NK-92 (cell line): Measurements from ENCODE around the gene C7orf25.

ENCODE experiments used
- DNase-seq: peaks from one replicate; lab custom pipeline; 2025; ENCODE audit not compliant: unreplicated experiment; lab: John Stamatoyannopoulos, UW

The C7orf25 gene

DNA sequence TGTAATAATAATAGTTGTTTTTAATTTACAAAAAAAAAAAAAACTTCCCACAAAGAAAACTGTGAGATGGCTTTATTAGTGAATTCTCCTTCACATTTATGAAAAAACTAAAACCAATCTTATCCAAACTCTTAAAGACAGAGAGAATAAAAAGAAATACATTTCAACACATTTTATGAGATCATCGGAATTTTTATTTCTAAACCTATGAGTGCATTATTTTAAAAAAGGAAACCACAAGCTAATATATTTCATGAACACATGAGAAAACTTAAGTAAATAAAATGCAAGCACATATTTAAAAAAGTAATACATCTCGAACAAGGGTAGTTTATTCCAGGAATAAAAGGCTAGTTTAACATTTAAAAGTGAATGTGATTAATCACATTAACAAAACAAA, 31.5 kb downstream of the C7orf25 start:
- no peak for DNase-seq

DNA sequence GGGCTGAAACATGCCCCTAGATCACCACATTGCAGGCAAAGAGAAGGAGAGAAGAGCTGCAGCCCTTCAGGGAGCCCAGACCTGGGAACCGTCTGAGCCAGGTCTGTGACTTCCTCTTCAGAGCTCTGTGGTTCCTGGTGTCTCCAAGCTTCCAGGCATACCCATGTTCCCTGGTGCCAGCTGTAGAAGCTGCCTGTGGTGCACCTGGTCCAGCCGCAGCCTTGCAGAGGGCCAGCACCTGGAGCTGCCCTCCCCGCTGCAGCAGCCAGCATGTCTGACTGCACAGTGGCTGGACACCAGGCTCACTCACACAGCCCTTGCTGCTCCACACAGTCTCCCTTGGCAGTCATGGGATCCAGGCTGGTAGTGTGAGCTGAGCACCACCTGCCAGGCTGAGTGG, 33.6 kb downstream of the C7orf25 start:
- DNase-seq = no peak

DNA sequence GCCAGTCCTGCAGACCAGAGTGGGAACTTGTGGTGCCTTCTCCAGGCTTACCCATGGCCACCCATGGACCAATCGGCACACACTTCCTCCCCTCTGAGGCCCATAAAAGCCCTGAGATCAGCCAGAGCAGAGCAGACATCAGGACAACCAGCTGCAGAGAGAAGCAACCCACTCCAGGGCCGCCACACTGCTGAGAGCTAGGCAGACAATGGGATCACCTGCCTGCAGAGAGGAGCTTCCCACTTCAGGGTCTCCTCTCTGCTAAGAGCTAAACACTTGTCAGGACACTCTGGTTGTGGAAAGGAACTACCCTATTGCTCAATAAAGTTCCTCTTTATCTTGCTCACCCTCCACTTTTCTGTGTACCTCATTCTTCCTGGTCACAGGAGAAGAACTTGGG, 34.0 kb downstream of the C7orf25 start:
- DNase-seq = no peak

DNA sequence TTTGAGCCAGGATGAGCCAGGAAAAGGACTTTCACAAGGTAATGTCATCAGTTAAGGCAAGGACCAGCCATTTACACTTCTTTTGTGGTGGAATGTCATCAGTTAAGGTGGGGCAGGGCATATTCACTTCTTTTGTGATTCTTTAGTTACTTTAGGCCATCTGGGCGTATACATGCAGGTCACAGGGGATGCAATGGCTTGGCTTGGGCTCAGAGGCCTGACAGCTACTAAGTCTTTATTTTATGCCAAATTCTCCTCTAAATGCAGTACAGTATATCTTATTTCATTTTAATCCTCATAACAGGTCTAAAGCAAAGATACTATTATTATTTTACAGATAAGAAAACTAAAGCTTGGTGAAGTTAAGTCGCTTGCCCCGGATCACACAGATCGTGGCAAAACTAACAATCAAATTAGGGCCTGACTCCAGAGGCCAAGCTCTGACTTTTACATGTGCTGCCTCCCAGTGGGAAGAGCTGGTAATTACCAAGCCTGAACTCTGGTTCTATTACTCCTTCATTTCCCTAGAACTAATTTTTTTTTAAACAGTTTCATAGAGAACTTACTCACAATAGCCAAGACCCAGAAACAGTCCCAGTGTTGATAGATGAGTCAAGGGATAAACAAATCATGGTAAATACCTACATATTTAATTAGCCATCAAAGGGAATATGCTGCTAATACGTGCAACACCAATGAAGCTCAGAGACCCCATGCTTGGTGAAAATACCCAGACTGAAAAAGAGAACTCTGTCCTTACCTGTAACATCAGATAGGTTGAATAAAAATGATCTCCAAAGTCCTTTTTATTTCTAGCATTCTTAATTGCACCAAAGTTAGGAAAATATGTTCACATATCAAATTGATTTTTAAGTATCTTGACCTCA, 35.4 kb downstream of the C7orf25 start:
- DNase-seq = no peak

DNA sequence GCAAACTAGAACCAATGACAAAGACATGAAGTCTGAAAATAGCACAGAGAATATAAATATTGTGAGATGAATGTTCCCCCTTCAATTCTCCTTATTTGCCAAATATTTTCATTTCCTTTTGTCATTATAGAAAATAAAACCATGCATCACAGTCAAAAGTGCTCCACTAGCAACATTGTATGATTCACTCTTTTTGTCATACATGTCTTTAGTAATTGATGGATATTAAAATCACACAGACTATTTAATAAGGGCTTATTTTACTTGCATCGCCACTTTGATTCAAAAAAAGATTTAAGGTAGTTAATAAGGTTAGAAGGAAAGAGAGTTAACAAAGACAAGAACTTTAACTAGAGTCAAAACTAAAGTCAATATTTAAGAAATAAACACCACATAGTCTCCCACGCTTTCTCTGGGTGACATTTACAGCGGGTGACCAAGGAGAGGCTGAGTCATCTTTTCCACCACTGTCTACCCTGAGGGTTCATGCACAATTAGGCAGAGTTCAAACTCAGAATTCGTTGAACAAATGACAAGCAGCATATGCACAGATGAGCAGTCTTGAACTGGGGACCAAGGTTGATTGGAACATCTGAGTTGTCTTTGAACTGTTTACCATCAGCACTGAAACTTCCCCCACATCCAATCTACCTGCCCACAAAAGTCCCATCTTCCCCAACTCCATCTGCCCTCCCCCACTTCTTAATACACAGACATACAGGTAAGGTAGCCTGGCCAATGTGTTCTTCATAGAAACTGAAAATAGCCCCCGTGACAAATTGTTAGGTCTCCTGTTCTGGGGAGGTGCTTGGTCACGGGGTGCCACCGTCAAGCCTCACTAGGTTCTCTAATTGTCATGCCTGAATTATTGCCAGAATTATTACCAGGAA, 42.5 kb downstream of the C7orf25 start:
- no peak for DNase-seq

DNA sequence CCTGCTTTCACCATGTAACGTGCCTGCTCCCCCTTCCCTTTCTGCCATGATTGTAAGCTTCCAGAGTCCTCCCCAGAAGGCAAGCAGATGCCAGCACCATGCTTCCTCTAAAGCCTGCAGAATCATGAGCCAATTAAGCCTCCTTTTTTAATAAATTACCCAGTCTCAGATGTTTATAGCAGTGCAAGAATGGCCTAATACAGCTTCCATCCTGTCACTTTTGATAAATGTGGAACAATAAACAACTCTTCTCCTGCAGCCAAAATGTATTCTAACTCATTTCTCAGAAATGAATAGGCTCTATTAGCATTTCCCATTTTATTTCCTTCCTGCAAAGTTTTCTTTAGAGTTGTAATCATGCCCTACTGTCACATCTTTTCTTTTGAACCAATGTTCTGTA, 43.4 kb downstream of the C7orf25 start:
- DNase-seq = no peak
